LNCaP clone FGC (cell line): ENCODE results near the gene SLC38A2.

Experiments used
- DNase-seq: peaks from one replicate; pipeline ENCODE4 v3.0.0-alpha.2; 2011; ENCODE audit warnings: low read depth
- H3K4me3 ChIP-seq: 2 replicates; pipeline ENCODE4 v1.5.1; 2011; ENCODE audit warnings: mild to moderate bottlenecking, low read depth, low read length, control low read depth
- TF ChIP-seq, protein P1 (sequence below): IDR thresholded peaks from 2 replicates; pipeline ENCODE4 v1.5.1; 2012; ENCODE audit warnings: mild to moderate bottlenecking; ENCODE audit not compliant: control insufficient read depth, insufficient read depth; ENCODE audit errors: extremely low read depth

SLC38A2 gene

DNA sequence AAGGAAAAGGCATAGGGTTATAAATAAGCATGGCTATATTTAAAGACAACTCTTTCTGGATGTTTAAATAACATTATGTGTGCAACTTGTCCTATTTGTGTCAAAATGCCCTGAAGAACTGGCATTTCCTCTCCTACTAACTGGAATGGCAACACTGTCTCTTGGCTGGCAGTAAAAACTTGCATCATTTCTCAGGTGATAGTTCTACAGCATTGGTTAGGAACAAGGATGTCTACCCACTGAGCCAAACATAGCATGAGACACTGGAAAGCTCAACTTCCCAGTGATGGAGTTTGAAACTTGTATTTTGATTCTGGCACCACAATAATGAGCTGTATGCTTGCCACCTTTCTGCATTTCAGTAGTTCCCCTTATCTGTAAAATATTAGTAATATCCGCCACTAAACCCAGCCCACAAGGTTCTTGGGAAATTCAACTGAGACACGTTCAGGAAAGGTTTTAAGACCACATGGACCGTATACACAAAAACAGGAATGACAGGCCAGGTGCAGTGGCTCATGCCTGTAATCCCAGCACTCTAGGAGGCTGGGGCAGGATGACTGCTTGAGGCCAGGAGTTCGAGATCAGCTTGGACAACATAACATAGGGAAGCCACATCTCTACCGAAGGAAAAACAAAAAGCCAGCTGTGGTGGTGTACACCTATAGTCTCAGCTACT is 5.1 kb downstream of the SLC38A2 start:
- DNase-seq = no peak
- H3K4me3 ChIP-seq = no peak overlapping the region
- TF ChIP-seq, protein P1, sequence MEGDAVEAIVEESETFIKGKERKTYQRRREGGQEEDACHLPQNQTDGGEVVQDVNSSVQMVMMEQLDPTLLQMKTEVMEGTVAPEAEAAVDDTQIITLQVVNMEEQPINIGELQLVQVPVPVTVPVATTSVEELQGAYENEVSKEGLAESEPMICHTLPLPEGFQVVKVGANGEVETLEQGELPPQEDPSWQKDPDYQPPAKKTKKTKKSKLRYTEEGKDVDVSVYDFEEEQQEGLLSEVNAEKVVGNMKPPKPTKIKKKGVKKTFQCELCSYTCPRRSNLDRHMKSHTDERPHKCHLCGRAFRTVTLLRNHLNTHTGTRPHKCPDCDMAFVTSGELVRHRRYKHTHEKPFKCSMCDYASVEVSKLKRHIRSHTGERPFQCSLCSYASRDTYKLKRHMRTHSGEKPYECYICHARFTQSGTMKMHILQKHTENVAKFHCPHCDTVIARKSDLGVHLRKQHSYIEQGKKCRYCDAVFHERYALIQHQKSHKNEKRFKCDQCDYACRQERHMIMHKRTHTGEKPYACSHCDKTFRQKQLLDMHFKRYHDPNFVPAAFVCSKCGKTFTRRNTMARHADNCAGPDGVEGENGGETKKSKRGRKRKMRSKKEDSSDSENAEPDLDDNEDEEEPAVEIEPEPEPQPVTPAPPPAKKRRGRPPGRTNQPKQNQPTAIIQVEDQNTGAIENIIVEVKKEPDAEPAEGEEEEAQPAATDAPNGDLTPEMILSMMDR = no peak

DNA sequence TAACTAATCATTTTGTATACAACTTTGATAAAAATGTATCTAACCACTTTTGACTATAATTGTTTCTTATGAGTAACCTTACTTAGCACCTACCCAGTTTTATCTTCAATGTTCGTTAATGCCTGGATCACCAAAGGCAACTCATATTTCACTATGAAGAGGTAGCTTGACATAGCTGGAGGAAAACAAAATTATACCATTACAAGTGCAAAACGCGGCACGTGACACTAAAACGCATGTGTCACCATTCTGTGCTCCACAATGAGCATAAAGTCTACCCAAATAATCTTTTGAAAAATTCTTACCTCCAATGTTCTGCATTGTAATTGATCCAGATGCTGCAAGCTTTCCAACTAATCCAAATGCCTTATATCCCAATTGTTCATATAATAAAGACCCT is 5.8 kb downstream of the SLC38A2 start:
- H3K4me3 ChIP-seq = no peak overlapping the region
- TF ChIP-seq, protein P1 = no peak
- DNase-seq = no peak

DNA sequence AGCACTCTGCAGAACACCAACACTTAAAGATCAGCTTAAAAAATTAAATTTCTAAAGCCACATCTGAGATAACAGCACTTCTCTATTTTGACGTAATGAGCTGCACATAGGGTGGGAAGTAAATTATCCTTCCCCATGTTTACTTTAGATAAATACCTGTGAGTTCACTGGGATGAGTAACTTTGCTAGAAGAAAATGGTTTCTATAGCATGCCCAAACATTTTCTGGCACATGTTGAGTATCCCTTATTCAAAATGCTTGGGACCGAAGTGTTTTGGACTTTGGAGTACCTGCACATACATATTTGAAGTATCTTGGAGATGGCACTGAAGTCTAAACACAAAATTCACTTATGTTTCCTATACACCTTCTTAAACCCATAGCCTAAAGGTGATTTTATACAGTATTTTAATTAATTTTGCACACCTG is 6.6 kb downstream of the SLC38A2 start:
- H3K4me3 ChIP-seq = no peak overlapping the region
- TF ChIP-seq, protein P1 = no peak
- DNase-seq = no peak

DNA sequence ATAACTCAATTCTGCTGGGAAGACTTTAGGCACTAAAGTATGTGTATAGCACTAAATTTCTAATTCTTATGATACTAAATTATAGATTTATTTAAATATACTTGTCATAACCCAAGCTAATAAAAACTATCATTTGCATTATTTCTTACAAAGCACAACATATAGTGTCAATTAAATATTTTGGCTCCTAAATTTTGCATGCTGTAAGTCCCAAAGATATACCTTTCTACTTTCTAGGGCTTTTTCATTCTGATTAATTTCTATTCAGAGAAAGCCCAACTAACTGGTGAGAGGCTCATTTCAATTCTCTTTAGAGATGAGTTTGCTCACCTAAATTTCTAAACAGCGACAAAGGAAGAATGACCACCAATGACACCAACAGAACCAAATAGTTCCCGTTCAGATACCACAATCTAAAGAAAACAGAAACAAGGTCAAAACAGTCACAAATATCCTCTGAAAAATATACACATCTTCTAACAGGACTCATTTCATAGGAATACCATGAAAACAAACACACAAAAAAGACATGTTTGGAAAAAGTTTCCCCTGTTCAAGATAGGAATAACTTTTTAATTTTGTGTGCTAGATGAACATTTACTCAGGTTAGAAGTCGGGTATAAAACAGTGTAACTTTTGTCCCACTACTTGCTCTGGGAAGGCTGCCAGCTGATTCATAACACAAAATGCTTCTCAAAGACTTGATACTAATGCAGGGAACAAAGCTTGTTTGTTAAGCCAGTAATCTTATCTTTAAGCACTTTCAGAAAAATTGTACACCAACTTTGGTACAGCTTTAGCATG is 7.6 kb downstream of the SLC38A2 start:
- TF ChIP-seq, protein P1 = no peak
- no peak overlapping the region for H3K4me3 ChIP-seq
- DNase-seq = no peak

DNA sequence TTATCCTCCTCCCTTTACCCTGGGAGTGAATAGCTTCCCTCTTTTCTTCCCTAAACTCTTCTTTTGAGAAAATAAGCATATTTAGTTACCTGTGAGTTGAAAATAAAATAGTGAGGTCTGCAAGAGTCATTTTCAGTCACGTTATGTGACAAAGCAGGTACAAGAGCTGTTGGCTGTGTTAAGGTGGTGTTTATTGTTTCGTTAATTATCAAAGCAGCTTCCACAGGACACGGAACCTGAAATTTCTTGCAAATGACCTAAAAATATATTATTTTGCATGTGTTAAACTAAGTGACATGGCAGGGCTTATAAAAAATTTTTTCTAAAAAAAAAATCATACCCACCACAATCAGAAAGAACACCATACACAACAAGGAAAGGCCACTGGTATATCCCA is 8.3 kb downstream of the SLC38A2 start:
- TF ChIP-seq, protein P1 = no peak
- no peak for DNase-seq
- H3K4me3 ChIP-seq = no peak overlapping the region

DNA sequence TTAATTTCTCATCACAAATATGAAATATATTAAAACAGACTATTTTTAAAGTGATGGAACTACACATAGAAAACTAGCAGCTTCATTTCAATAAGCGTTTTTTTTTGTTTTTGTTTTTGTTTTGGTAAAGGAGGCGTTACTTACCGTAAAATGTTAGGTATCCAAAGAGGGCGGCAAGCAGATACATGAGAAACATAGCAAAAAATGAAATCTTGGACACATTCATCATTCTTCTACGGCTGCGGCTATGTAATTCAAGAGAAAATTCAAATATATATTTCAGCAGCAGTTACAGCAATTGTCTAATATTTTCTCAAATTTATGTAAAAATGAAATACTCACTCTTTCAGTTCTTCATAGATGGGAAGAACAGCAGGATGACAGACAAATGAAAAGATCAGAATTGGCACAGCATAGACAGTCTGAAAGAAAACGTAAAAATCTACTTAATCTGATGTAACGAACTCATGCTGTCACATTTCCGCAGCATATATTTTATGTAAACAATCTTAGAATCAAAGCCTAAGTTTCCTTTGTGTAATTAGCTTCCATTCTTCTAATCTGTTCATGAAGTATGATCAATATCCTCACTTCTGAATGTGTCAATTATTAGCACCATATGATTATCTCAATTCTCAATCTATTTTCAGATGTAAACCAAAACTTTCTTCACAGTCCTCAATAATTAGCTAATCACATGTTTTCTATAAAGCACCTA is 8.8 kb downstream of the SLC38A2 start:
- TF ChIP-seq, protein P1 = no peak
- no peak for DNase-seq
- H3K4me3 ChIP-seq = no peak overlapping the region
